ENCODE results near the gene TCIRG1. TPM values are rescaled to one million over a fixed set of nuclear protein-coding genes. Genes with fewer than 3 reads are reported as not detected.
A peak's percentile ranks its signal among the peaks of the same experiment; 100 is the strongest.
"Not testable (repeated sequence)": the region's sequence is repeated elsewhere in the genome, so short reads cannot be mapped to it uniquely, and the experiment has no call there.

The TCIRG1 gene
- total RNA-seq, 2 donors from 2014 or later: 187 to 207 TPM

GRCh38 chr11:68074584-68075352 lies 35.9 kb downstream of the TCIRG1 start:
- Mint-ChIP-seq H3K4me3 (no peak overlapping the region), H3K27me3 (no peaks in the 10 kb centered on the region), H3K27ac (no peak overlapping the region), H3K36me3 (ENCODE audit: low read depth) (peaks cover 4% of the 10 kb centered on the region), H3K4me1 (peaks cover 5% of the 10 kb centered on the region)
- ATAC-seq (no peak), DNase-seq (no peak)
- no peaks in the 10 kb centered on the region for H3K9me3 ChIP-seq (ENCODE audit: control insufficient read depth, low read length, poor library complexity, severe bottlenecking)

GRCh38 chr11:68076371-68077042 lies 37.7 kb downstream of the TCIRG1 start:
- H3K27me3 Mint-ChIP-seq: no peaks in the 10 kb centered on the region
- no peak for DNase-seq
- ATAC-seq: no peak
- peaks cover 2% of the 10 kb centered on the region for H3K36me3 Mint-ChIP-seq (ENCODE audit: low read depth)
- H3K9me3 ChIP-seq (ENCODE audit: control insufficient read depth, low read length, poor library complexity, severe bottlenecking): no peaks in the 10 kb centered on the region
- H3K27ac Mint-ChIP-seq: no peak overlapping the region
- H3K4me1 Mint-ChIP-seq: peaks cover 4% of the 10 kb centered on the region
- no peak overlapping the region for H3K4me3 Mint-ChIP-seq

GRCh38 chr11:68077617-68078582 lies 39.1 kb downstream of the TCIRG1 start:
- ATAC-seq: no peak

GRCh38 chr11:68080860-68081259 lies 42.0 kb downstream of the TCIRG1 start:
- Mint-ChIP-seq H3K36me3 (ENCODE audit: low read depth) (no peaks in the 10 kb centered on the region), H3K4me3 (no peak overlapping the region), H3K27ac (no peak overlapping the region), H3K27me3 (no peaks in the 10 kb centered on the region), H3K4me1 (peaks cover 4% of the 10 kb centered on the region)
- ATAC-seq (no peak), DNase-seq (no peak)
- H3K9me3 ChIP-seq (ENCODE audit: control insufficient read depth, low read length, poor library complexity, severe bottlenecking): no peaks in the 10 kb centered on the region

More at GRCh38 chr11:68077617-68078582, 39.1 kb downstream of the TCIRG1 start:
- Mint-ChIP-seq H3K36me3 (ENCODE audit: low read depth) (peaks cover 2% of the 10 kb centered on the region), H3K27ac (peak overlapping the region; percentile 32), H3K27me3 (no peaks in the 10 kb centered on the region), H3K4me3 (no peak overlapping the region), H3K4me1 (peaks cover 4% of the 10 kb centered on the region)
- no peaks in the 10 kb centered on the region for H3K9me3 ChIP-seq (ENCODE audit: control insufficient read depth, low read length, poor library complexity, severe bottlenecking)
- DNase-seq: no peak

GRCh38 chr11:68081691-68082090 lies 42.9 kb downstream of the TCIRG1 start:
- Mint-ChIP-seq H3K36me3 (ENCODE audit: low read depth) (no peaks in the 10 kb centered on the region), H3K27me3 (no peaks in the 10 kb centered on the region)

GRCh38 chr11:68082481-68082880 lies 43.7 kb downstream of the TCIRG1 start:
- Mint-ChIP-seq H3K27ac (no peak overlapping the region), H3K36me3 (ENCODE audit: low read depth) (no peaks in the 10 kb centered on the region), H3K4me1 (peaks cover 2% of the 10 kb centered on the region), H3K27me3 (no peaks in the 10 kb centered on the region), H3K4me3 (no peak overlapping the region)
- H3K9me3 ChIP-seq (ENCODE audit: control insufficient read depth, low read length, poor library complexity, severe bottlenecking): no peaks in the 10 kb centered on the region
- no peak for ATAC-seq
- DNase-seq: no peak

More at GRCh38 chr11:68081691-68082090, 42.9 kb downstream of the TCIRG1 start:
- H3K4me3 Mint-ChIP-seq: no peak overlapping the region
- no peak for ATAC-seq
- peaks cover 4% of the 10 kb centered on the region for H3K4me1 Mint-ChIP-seq
- no peak overlapping the region for H3K27ac Mint-ChIP-seq
- DNase-seq: no peak
- H3K9me3 ChIP-seq (ENCODE audit: control insufficient read depth, low read length, poor library complexity, severe bottlenecking): no peaks in the 10 kb centered on the region

- ATAC-seq (no peak), DNase-seq (no peak)
- no peaks in the 10 kb centered on the region for H3K36me3 Mint-ChIP-seq (ENCODE audit: low read depth)
- H3K9me3 ChIP-seq (ENCODE audit: control insufficient read depth, low read length, poor library complexity, severe bottlenecking): no peaks in the 10 kb centered on the region
- H3K4me1 Mint-ChIP-seq: no peaks in the 10 kb centered on the region
- H3K27me3 Mint-ChIP-seq: no peaks in the 10 kb centered on the region
- no peak overlapping the region for H3K4me3 Mint-ChIP-seq
- no peak overlapping the region for H3K27ac Mint-ChIP-seq
Measured at GRCh38 chr11:68083517-68083916, 44.7 kb downstream of the TCIRG1 start.

- H3K36me3 Mint-ChIP-seq (ENCODE audit: low read depth): no peaks in the 10 kb centered on the region
- no peaks in the 10 kb centered on the region for H3K4me1 Mint-ChIP-seq
- no peak overlapping the region for H3K27ac Mint-ChIP-seq
- DNase-seq (no peak), ATAC-seq (no peak)
- H3K9me3 ChIP-seq (ENCODE audit: control insufficient read depth, low read length, poor library complexity, severe bottlenecking): no peaks in the 10 kb centered on the region
- H3K4me3 Mint-ChIP-seq: no peak overlapping the region
- H3K27me3 Mint-ChIP-seq: no peaks in the 10 kb centered on the region
Measured at GRCh38 chr11:68089679-68090078, 50.9 kb downstream of the TCIRG1 start.

GRCh38 chr11:68090287-68090686 lies 51.5 kb downstream of the TCIRG1 start:
- H3K27me3 Mint-ChIP-seq: no peaks in the 10 kb centered on the region
- H3K4me1 Mint-ChIP-seq: no peaks in the 10 kb centered on the region
- H3K9me3 ChIP-seq (ENCODE audit: control insufficient read depth, low read length, poor library complexity, severe bottlenecking): no peaks in the 10 kb centered on the region
- ATAC-seq (no peak), DNase-seq (no peak)
- H3K27ac Mint-ChIP-seq: no peak overlapping the region
- no peak overlapping the region for H3K4me3 Mint-ChIP-seq
- no peaks in the 10 kb centered on the region for H3K36me3 Mint-ChIP-seq (ENCODE audit: low read depth)

- ATAC-seq: peak; percentile 48
- H3K9me3 ChIP-seq (ENCODE audit: control insufficient read depth, low read length, poor library complexity, severe bottlenecking): no peaks in the 10 kb centered on the region
- Mint-ChIP-seq H3K27me3 (no peaks in the 10 kb centered on the region), H3K4me1 (no peaks in the 10 kb centered on the region), H3K4me3 (no peak overlapping the region), H3K27ac (no peak overlapping the region), H3K36me3 (ENCODE audit: low read depth) (no peaks in the 10 kb centered on the region)
- DNase-seq: no peak
Measured at GRCh38 chr11:68090706-68091105, 51.9 kb downstream of the TCIRG1 start.

GRCh38 chr11:68092411-68092810 lies 53.6 kb downstream of the TCIRG1 start:
- Mint-ChIP-seq H3K27ac (no peak overlapping the region), H3K4me3 (no peak overlapping the region), H3K27me3 (no peaks in the 10 kb centered on the region), H3K4me1 (no peaks in the 10 kb centered on the region), H3K36me3 (ENCODE audit: low read depth) (no peaks in the 10 kb centered on the region)
- ATAC-seq (no peak), DNase-seq (no peak)
- no peaks in the 10 kb centered on the region for H3K9me3 ChIP-seq (ENCODE audit: control insufficient read depth, low read length, poor library complexity, severe bottlenecking)

GRCh38 chr11:68092946-68093345 lies 54.1 kb downstream of the TCIRG1 start:
- not testable (repeated sequence) for H3K27ac Mint-ChIP-seq; ATAC-seq; H3K4me3 Mint-ChIP-seq; H3K4me1 Mint-ChIP-seq; DNase-seq; H3K9me3 ChIP-seq (ENCODE audit: control insufficient read depth, low read length, poor library complexity, severe bottlenecking); H3K36me3 Mint-ChIP-seq (ENCODE audit: low read depth); H3K27me3 Mint-ChIP-seq

GRCh38 chr11:68093565-68093964 lies 54.7 kb downstream of the TCIRG1 start:
- no peaks in the 10 kb centered on the region for H3K9me3 ChIP-seq (ENCODE audit: control insufficient read depth, low read length, poor library complexity, severe bottlenecking)
- DNase-seq (no peak), ATAC-seq (no peak)
- no peaks in the 10 kb centered on the region for H3K27me3 Mint-ChIP-seq
- no peaks in the 10 kb centered on the region for H3K36me3 Mint-ChIP-seq (ENCODE audit: low read depth)
- H3K27ac Mint-ChIP-seq: no peak overlapping the region
- no peaks in the 10 kb centered on the region for H3K4me1 Mint-ChIP-seq
- no peak overlapping the region for H3K4me3 Mint-ChIP-seq

All from T-helper 17 cell (primary cell).